Peyer's patch (tissue), 4 donors: ENCODE measurements around the gene MAEA. TPM values are rescaled to one million over a fixed set of nuclear protein-coding genes. Genes with fewer than 3 reads are reported as not detected.

ENCODE experiments used
- DNase-seq, 3 donors: peaks; one replicate each; pipeline ENCODE4 v3.0.0-alpha.2; 2017 to 2019
- H3K27ac ChIP-seq, 4 donors: fragments of 200-600 bp; sonication (generic); one replicate each; pipeline ENCODE4 v1.5.1; 2016 to 2019
- H3K27me3 ChIP-seq, 2 donors: fragments of 200-600 bp; sonication (generic); one replicate each; pipeline ENCODE4 v1.5.1; 2019
- H3K36me3 ChIP-seq, 3 donors: fragments of 200-600 bp; sonication (generic); one replicate each; pipeline ENCODE4 v1.5.1; 2016 to 2019
- H3K4me1 ChIP-seq, 4 donors: fragments of 200-600 bp; sonication (generic); one replicate each; pipeline ENCODE4 v1.5.1; 2016 to 2019
- H3K4me3 ChIP-seq, 4 donors: fragments of 200-600 bp; sonication (generic); 1 replicate in 3 of 4; 2 replicates in 1 of 4; pipeline ENCODE4 v1.5.1; 2016 to 2019; ENCODE audit warnings: mild to moderate bottlenecking in 1 of 4
- H3K9me3 ChIP-seq, 4 donors: fragments of 200-600 bp; sonication (generic); one replicate each; pipeline ENCODE4 v1.5.1; 2016 to 2019; ENCODE audit warnings: mild to moderate bottlenecking in 1 of 4
- CTCF ChIP-seq, 6 experiments: fragments of 450-650 bp in 4 of 6; fragments of 200-600 bp in 2 of 6; sonication (generic) in 1 of 6; IDR thresholded peaks; one replicate each; pipeline ENCODE4 v1.5.1; 2017 to 2019; ENCODE audit warnings: antibody characterized with exemption in 6 of 6, mild to moderate bottlenecking in 3 of 6, moderate library complexity in 1 of 6
- POLR2A ChIP-seq, 2 donors: fragments of 450-650 bp; IDR thresholded peaks; one replicate each; pipeline ENCODE4 v1.5.1; 2017; ENCODE audit warnings: antibody characterized with exemption in 2 of 2, mild to moderate bottlenecking in 2 of 2, moderate library complexity in 2 of 2
- total RNA-seq, 4 donors: library from RNA; depleted of rRNA; stranded (reverse); fragments of >200 nt; gene quantifications; one replicate each; pipeline ENCODE4 v1.1.0, GENCODE V29; 2016

The MAEA gene
- total RNA-seq, 4 donors from 2014 or later = 112 to 200 (median 143) TPM

DNA sequence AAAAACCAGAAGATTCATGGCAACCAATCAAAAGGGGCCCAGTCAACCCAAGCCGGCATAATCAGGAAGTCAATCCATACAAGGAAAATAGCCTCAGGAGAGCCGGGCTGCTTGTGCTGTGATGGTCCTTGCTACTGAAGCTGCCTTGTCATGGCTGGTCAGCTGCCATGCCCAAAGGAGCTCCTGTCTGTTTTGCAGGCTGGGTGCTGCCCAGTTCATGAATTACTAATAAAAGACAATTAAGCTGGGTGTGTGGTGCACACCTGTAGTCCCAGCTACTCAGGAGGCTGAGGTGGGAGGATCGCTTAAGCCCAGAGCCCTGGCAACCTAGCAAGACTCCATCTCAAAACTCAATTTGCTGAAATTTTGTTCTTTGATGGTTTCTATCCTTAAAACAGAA lies 24.7 kb upstream of the MAEA start:
- Histone ChIP-seq H3K27ac (no peak overlapping the region), H3K4me3 (no peak overlapping the region), H3K9me3 (peaks cover 0 to 3% (median 0%) of the 10 kb centered on the region in 4 donors), H3K36me3 (no peaks in the 10 kb centered on the region), H3K27me3 (no peaks in the 10 kb centered on the region), H3K4me1 (no peaks in the 10 kb centered on the region)
- DNase-seq = no peak
- TF ChIP-seq CTCF (IDR thresholded peaks at IDR 0.05) = no peak
- no peak for TF ChIP-seq POLR2A (IDR thresholded peaks at IDR 0.05)

DNA sequence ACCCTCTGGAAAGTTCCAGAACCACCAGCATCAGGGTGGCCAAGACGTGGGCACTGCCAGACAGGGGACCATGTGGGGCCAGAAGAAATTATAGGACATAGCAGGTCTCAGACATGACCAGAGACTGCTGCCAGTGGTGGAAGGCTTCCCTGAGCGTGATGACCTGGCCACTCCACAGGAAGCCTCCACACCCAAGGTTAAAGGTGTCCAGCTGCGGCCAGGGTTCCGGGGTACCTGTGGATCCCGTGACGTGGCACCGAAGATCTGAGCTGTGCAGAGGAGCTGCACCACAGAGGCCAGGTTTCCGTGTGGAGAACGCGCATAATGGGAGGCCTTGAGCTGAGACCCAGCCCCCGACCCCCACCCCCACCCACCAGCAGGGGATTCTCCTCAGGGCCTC lies 24.3 kb upstream of the MAEA start:
- Histone ChIP-seq H3K27me3 (no peaks in the 10 kb centered on the region), H3K4me3 (no peak overlapping the region), H3K4me1 (no peaks in the 10 kb centered on the region), H3K9me3 (peaks cover 0 to 3% (median 0%) of the 10 kb centered on the region in 4 donors), H3K36me3 (no peaks in the 10 kb centered on the region), H3K27ac (no peak overlapping the region)
- DNase-seq = no peak
- TF ChIP-seq POLR2A (IDR thresholded peaks at IDR 0.05) = no peak
- TF ChIP-seq CTCF (IDR thresholded peaks at IDR 0.05) = no peak

DNA sequence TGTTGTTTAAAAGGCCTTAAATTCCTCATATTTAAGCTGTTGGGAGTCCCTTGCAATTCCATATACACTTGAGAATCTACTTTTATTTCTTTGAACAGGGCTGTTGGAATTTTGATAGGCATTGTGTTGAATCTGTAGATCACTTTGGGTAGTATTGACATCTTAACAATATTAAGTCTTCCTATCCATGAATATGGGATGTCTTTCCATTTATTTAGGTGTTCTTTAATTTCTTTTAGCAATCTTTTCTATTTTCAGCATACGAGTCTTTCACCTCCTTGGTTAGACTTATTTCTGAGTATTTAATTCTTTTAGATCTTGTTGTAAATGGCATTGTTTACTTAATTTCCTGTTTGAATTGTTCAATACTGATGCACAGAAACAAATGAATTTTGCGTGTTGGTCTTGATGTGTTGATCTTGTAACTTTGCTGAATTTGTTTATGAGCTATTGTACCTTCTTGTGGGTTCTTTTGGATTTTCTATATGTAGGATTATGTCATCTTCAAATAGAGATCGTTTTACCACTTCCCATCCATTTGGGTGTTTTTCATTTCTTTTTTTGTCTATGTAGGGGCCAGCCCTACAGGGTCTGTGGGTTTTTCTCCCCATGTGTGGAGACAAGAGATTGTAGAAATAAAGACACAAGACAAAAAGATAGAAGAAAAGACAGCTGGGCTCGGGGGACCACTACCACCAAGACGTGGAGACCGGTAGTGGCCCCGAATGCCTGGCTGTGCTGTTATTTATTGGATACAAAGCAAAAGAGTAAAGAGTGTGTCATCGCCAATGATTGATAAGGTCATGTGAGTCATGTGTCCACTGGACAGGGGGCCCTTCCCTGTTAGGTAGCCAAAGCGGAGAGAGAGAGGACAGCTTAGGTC lies 22.6 kb upstream of the MAEA start:
- no peaks in the 10 kb centered on the region for H3K36me3 ChIP-seq
- H3K27ac ChIP-seq = peak overlapping the region; percentile 69 to 80 (median 77)
- peak overlapping the region in 2 of 4 donors; percentile 22 to 29 for H3K4me3 ChIP-seq
- TF ChIP-seq CTCF (IDR thresholded peaks at IDR 0.05) (no peak), POLR2A (IDR thresholded peaks at IDR 0.05) (no peak)
- no peaks in the 10 kb centered on the region for H3K4me1 ChIP-seq
- H3K9me3 ChIP-seq = peaks cover 0 to 3% (median 0%) of the 10 kb centered on the region in 4 donors
- no peak for DNase-seq
- H3K27me3 ChIP-seq = no peaks in the 10 kb centered on the region

DNA sequence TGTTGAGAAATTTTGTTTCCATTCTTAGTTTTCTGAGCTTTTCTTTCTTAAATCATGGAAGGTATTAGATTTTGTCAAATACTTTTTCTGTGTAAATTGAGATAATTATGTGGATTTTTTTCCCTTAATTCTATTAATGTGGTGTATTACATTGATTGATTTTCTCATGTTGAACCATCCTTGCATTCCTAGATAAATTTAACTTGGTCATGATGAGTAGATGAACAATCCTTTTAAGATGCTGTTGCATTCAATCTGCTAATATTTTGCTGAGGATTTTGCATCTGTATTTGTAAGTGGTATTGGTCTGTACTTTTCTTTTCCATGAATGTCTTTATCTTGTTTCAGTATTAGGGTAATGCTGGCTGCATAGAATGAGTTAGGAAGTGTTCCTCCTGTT lies 20.5 kb upstream of the MAEA start:
- Histone ChIP-seq H3K36me3 (no peaks in the 10 kb centered on the region), H3K4me3 (no peak overlapping the region), H3K4me1 (no peaks in the 10 kb centered on the region), H3K27ac (no peak overlapping the region), H3K27me3 (no peaks in the 10 kb centered on the region), H3K9me3 (peaks cover 0 to 3% (median 0%) of the 10 kb centered on the region in 4 donors)
- DNase-seq = no peak
- TF ChIP-seq POLR2A (IDR thresholded peaks at IDR 0.05) = no peak
- TF ChIP-seq CTCF (IDR thresholded peaks at IDR 0.05) = no peak

DNA sequence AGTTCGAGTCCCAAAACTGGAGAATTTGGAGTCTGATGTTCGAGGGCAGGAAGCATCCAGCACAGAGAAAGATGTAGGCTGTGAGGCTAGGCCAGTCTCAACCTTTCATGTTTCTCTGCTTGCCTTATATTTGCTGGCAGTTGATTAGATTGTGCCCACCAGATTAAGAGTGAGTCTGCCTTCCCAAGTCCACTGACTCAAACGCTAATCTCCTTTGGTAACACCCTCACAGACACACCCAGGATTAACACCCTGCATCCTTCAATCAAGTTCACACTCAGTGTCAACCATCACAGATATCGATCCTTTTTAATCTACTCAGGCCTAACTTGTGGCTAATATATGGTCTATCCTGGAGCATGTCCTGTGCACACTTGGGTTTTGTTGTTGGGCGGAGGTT lies 18.0 kb upstream of the MAEA start:
- Histone ChIP-seq H3K36me3 (no peaks in the 10 kb centered on the region), H3K9me3 (peaks cover 0 to 3% (median 0%) of the 10 kb centered on the region in 4 donors), H3K27me3 (no peaks in the 10 kb centered on the region), H3K4me1 (no peaks in the 10 kb centered on the region), H3K27ac (no peak overlapping the region), H3K4me3 (no peak overlapping the region)
- no peak for DNase-seq
- TF ChIP-seq POLR2A (IDR thresholded peaks at IDR 0.05) (no peak), CTCF (IDR thresholded peaks at IDR 0.05) (no peak)
